C4-2B (cell line): Measurements from ENCODE around the gene YIPF3.
"Not testable (repeated sequence)": the region's sequence is repeated elsewhere in the genome, so short reads cannot be mapped to it uniquely, and the experiment has no call there.

Source experiments
- H3K27ac ChIP-seq: fragments of 450-650 bp; 2 replicates; pipeline ENCODE4 v1.5.1; 2017
- CTCF ChIP-seq: fragments of 450-650 bp; conservative IDR thresholded peaks from 2 replicates; pipeline ENCODE4 v1.5.1; 2017; ENCODE audit warnings: mild to moderate bottlenecking
- ZFX ChIP-seq: fragments of 450-650 bp; IDR thresholded peaks from 2 replicates; pipeline ENCODE4 v1.6.1; 2017

YIPF3 gene

DNA sequence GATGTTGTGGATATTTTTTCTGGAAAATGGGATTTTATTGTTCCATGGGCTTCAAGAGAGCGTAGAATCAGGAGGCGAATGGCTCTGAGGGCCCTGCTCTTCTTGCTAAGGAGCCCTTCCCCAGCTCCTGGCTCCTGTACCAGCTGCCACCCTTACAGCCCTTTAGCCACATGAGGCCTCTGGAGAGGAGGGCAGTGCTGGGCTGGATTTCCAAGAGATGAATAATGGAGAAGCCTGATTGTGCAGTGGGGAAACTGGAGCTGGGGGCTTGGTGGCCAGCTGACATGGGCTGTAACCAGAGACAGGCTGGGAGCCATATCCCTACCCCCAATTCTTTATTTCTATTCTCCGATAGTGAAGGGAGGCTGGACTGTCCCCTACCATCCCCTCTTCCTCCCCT is 15.8 kb downstream of the YIPF3 start:
- TF ChIP-seq CTCF: no peak
- no peak for TF ChIP-seq ZFX
- no peak overlapping the region for H3K27ac ChIP-seq

GRCh38 chr6:43499028-43499815 is 17.5 kb downstream of the YIPF3 start:
- TF ChIP-seq ZFX: no peak
- no peak for TF ChIP-seq CTCF
- no peak overlapping the region for H3K27ac ChIP-seq

DNA sequence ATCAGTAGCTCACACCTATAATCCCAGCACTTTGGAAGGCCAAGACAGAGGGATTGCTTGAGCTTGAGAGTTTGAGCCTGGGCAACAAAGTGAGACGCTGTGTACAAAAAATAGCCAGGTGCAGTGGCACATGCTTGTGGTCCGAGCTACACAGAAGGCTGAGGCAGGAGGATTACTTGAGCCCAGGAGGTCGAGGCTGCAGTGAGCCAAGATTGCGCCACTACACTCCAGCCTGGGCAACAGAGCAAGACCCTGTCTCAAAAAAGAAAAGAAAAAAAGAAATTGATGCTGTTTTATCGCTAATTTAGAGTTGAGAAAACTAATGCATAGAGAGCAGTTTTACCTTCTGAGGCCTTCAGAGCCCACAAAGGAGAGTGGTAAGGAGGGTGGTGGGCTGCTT is 18.4 kb downstream of the YIPF3 start:
- H3K27ac ChIP-seq: not testable (repeated sequence)

- TF ChIP-seq CTCF (no peak), ZFX (no peak)
- H3K27ac ChIP-seq: no peak overlapping the region
Observed at GRCh38 chr6:43497689-43498088, 19.0 kb downstream of the YIPF3 start.

DNA sequence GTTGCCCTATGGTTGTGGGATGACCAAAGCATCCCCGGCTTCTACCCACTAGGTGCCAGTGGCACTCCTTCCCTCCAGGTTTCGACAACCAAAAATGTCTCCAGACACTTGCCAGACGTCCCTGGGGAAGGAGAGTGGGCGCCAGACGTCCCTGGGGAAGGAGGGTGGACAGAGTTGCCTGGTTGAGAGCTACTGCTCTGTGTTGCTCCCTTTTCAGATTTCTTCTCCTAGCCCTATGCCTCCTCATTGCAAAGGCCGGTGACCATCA is 19.7 kb downstream of the YIPF3 start:
- TF ChIP-seq ZFX (no peak), CTCF (no peak)

GRCh38 chr6:43496370-43497128 is 20.2 kb downstream of the YIPF3 start:
- no peak overlapping the region for H3K27ac ChIP-seq
- TF ChIP-seq ZFX (no peak), CTCF (no peak; the same call in 1 of the 2 replicates)

More for the DNA sequence above, 19.7 kb downstream of the YIPF3 start:
- no peak overlapping the region for H3K27ac ChIP-seq

DNA sequence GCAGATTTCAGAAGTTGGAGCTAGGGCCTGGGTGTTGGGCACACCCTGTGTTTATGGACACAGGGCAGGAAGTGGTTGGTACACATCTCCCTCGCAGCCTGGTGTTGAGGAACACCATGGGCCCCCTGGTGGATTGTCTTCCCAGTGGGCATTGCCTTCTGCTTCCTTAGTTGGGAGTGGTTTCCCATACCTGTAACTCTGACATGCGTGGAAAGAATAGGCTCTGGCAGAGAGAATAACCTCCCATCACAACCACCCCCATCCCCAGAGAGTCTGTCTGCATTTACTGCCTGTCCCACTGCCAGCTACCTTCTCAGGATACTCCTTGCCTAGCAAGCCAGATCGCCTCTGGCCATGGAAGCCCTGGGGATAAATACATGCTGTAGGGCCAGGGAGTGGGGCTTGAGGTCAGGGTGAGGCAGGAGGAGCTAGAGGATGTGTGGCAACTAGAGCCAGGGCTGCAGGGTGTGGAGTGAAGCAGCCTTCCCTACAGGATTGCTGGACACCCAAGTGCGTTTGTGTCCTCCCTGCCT is 21.3 kb downstream of the YIPF3 start:
- no peak overlapping the region for H3K27ac ChIP-seq
- TF ChIP-seq CTCF (no peak), ZFX (no peak)
